IPS-NIHi11 (cell line): Measurements from ENCODE around the gene DDX56.
A peak's percentile ranks its signal among the peaks of the same experiment; 100 is the strongest.
"Not testable (repeated sequence)": the region's sequence is repeated elsewhere in the genome, so short reads cannot be mapped to it uniquely, and the experiment has no call there.

ENCODE experiments used
- DNase-seq: peaks from one replicate; pipeline ENCODE4 v3.0.0; 2012; ENCODE audit warnings: mixed read lengths, low spot score

The DDX56 gene

GRCh38 chr7:44563171-44563679 is 10.5 kb downstream of the DDX56 start:
- DNase-seq = no peak

GRCh38 chr7:44562622-44562962 is 11.1 kb downstream of the DDX56 start:
- DNase-seq = not testable (repeated sequence)

GRCh38 chr7:44561962-44562621 is 11.6 kb downstream of the DDX56 start:
- DNase-seq = no peak

GRCh38 chr7:44561481-44561880 is 12.2 kb downstream of the DDX56 start:
- no peak for DNase-seq

GRCh38 chr7:44559485-44559884 is 14.2 kb downstream of the DDX56 start:
- no peak for DNase-seq

- DNase-seq = no peak
These were observed 16.2 kb downstream of the DDX56 start for GRCh38 chr7:44557485-44557884.

GRCh38 chr7:44555350-44555749 is 18.4 kb downstream of the DDX56 start:
- no peak for DNase-seq

GRCh38 chr7:44552473-44553005 is 21.2 kb downstream of the DDX56 start:
- DNase-seq = not testable (repeated sequence)

GRCh38 chr7:44549457-44549856 is 24.3 kb downstream of the DDX56 start:
- DNase-seq = no peak

- no peak for DNase-seq
These were observed 24.8 kb downstream of the DDX56 start for GRCh38 chr7:44548893-44549292.

- DNase-seq = no peak
These were observed 26.0 kb downstream of the DDX56 start for GRCh38 chr7:44547536-44548231.

- no peak for DNase-seq
These were observed 31.7 kb downstream of the DDX56 start for GRCh38 chr7:44541876-44542610.

GRCh38 chr7:44541028-44541869 is 32.5 kb downstream of the DDX56 start, which contains the start of gene NPC1L1:
TSS of gene NPC1L1 (minus strand) at chr7:44541330. CDS start at chr7:44541259, 71 bp downstream.
- DNase-seq = peak; percentile 26

GRCh38 chr7:44540592-44541027 is 33.1 kb downstream of the DDX56 start:
- no peak for DNase-seq

GRCh38 chr7:44539669-44540506 is 33.8 kb downstream of the DDX56 start:
- no peak for DNase-seq

- DNase-seq = peak; percentile 3
These were observed 34.7 kb downstream of the DDX56 start for GRCh38 chr7:44538798-44539668.

- peak; percentile 3 for DNase-seq
These were observed 35.5 kb downstream of the DDX56 start for GRCh38 chr7:44538093-44538797.

GRCh38 chr7:44537442-44537841 is 36.3 kb downstream of the DDX56 start:
- DNase-seq = no peak

GRCh38 chr7:44536090-44536489 is 37.6 kb downstream of the DDX56 start:
- peak; percentile 4 for DNase-seq
